Astrocyte of the cerebellum (primary cell): ENCODE results near the gene PCED1A.

Experiments used
- DNase-seq: peaks from one replicate; pipeline ENCODE4 v3.0.0-alpha.2; 2011; ENCODE audit warnings: low read depth
- H3K4me3 ChIP-seq: 2 replicates; pipeline ENCODE4 v1.5.1; 2011; ENCODE audit warnings: mild to moderate bottlenecking, low read depth, low read length, moderate library complexity
- in situ Hi-C: cut with HindIII; loops from 2 replicates; pipeline ENCODE4 v1.10.0; 2017; ENCODE audit warnings: low sequenced_read_pairs
- TF ChIP-seq, protein P1 (sequence below): IDR thresholded peaks from 2 replicates; pipeline ENCODE4 v1.5.1; 2012; ENCODE audit warnings: low read length, low read depth, moderate library complexity, mild to moderate bottlenecking; ENCODE audit errors: missing control alignments

The PCED1A gene

DNA sequence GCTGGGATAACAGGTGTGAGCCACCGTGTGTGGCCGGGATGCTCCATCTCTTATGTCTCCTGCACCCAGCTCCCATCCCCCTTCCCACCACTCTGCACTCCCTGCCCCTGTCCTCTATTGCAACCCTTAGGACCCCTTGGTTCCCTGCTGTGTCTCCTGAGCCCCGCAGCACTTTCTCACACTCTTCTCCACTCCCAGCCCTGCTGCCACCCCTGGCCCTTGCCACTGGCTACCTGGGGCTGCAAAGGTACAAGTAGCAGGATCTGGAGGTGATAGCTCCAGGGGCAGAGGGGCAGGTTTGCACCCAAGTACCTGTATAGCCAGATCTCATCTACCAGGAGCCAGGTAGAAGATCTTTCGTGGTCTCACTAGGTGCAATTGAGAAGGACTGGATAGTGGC is 33.4 kb downstream of the PCED1A start:
- DNase-seq: no peak
- in situ Hi-C loops: no loop called here
- H3K4me3 ChIP-seq: no peak overlapping the region
- TF ChIP-seq, protein P1, sequence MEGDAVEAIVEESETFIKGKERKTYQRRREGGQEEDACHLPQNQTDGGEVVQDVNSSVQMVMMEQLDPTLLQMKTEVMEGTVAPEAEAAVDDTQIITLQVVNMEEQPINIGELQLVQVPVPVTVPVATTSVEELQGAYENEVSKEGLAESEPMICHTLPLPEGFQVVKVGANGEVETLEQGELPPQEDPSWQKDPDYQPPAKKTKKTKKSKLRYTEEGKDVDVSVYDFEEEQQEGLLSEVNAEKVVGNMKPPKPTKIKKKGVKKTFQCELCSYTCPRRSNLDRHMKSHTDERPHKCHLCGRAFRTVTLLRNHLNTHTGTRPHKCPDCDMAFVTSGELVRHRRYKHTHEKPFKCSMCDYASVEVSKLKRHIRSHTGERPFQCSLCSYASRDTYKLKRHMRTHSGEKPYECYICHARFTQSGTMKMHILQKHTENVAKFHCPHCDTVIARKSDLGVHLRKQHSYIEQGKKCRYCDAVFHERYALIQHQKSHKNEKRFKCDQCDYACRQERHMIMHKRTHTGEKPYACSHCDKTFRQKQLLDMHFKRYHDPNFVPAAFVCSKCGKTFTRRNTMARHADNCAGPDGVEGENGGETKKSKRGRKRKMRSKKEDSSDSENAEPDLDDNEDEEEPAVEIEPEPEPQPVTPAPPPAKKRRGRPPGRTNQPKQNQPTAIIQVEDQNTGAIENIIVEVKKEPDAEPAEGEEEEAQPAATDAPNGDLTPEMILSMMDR: no peak

DNA sequence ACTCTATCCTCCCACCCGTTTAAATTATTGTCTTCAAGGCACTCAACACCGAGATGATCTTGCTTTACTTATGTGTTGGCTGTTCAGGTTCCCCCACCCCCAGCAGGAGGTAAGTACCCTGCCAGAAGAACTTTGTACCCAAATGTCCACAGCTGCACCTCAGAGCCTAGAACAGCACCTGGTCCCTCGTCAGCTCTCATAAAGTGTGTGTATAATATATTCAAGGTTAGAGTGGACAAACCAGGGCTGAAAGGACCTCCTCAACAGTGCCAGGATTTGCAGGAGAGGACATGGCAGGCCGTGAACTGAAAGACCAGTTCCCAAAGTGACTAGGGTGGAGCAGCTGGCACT is 34.1 kb downstream of the PCED1A start:
- no peak for DNase-seq
- TF ChIP-seq, protein P1: no peak
- no peak overlapping the region for H3K4me3 ChIP-seq
- in situ Hi-C loops: no loop called here

DNA sequence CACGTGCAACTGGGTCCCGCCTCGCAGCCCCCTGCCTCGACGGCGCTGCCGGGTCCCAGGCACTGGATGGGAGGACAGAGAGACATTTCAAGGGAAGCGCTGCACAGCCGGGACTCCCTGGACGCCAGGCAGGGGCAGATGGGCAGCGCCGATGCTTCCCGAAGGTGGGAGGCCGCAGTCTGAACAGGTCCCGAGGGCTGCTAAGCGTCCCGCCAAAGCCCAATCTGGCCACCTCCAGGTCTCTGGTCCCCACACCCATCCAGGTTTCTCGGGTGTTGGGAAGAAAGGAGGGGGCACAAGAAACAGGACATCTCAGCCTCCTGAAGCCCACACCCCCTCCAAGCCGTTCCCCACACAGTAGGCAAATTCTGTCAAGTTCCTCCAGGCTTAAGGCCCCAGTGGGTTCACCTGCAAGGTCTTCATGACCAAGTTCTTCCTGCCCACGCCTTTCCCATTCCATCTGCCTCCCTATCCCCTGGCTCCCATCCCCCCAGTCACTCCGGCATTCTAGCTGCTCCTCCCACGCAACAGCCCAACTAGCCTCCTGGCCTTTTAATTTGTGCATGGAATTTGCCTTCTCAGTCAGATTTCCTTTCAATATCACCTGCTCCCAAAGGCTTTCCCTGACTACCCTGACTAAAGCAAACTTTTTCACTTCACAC is 34.6 kb downstream of the PCED1A start:
- TF ChIP-seq, protein P1: no peak
- no peak for DNase-seq
- in situ Hi-C loops: no loop called here
- no peak overlapping the region for H3K4me3 ChIP-seq

DNA sequence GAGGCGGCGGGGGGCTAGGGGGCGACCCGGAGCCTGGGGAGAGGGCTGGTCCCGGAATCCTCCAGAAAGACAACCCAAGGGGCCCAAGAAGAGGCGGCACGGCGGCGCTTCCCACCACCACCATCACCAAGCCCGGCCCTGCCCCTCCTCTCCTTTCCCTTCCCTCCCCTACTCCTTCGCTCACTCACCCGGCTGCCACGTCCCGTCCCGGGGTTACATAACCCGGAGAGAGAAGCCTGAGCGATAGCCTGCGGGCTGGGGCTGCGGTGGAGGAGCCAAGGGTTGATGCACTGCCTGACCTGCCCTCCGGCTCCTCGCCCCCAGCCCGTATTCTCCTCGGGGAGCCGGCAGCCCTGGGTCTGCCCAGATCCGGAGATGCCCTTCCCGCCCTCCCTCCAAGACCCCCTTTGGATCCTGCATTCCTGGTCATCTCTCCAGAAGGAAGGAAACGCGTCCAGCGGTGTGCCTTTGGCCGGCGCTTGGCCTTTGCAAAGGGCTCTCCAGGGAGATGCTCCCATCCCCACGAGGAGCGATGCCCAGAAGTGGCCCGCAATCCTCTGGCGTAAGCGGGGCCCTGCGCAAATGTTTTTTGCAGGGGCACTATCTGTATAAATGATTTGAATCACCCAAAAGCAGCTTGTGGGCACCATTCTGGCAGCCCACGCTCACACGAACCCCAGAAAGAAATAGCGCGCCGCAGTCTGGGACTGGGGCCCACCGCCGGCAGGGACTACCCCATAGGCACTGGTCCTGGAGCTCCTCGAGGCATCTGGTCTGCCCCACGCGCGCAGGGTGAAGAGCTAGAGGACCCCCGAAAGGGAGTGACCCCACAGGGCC is 35.4 kb downstream of the PCED1A start:
- no peak overlapping the region for H3K4me3 ChIP-seq
- no peak for DNase-seq
- in situ Hi-C loops: no loop called here
- TF ChIP-seq, protein P1: no peak

DNA sequence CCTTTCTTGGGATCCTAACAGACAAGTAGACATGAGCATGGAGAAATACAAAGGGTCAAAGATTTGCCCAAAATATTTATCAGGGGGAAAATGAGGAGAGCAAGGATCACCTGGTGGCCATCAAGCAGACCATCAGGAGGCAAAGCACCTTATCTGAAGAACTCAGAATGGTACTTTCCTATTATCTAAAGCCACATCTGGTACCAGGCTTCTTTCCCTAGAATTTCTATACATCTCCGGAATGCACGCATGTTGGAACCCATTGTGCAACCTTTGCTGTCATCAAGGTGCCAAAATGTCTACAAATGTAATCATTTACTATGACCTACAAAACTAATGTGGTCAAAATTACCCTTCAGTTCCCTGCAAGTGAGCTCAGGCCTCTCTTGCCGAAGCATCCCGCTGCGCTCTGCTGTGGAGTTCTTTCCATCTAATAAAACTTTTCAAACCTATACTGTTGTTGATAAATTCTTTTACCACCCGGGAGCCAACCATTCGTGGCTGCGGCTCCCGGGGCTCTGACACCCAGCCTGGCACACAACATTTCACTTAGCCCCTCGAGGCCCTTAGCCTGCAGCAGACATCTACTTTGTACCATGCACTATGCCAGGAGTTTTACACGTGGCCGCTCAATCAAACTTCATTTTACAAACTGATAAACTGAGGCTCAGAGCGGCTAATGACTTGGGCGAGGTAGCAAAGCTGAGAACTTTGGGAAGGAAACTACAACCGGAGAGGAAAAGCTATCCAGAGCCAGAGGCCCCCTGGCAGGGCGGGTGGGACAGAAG is 36.2 kb downstream of the PCED1A start:
- TF ChIP-seq, protein P1: no peak
- in situ Hi-C loops: no loop called here
- no peak for DNase-seq
- no peak overlapping the region for H3K4me3 ChIP-seq

DNA sequence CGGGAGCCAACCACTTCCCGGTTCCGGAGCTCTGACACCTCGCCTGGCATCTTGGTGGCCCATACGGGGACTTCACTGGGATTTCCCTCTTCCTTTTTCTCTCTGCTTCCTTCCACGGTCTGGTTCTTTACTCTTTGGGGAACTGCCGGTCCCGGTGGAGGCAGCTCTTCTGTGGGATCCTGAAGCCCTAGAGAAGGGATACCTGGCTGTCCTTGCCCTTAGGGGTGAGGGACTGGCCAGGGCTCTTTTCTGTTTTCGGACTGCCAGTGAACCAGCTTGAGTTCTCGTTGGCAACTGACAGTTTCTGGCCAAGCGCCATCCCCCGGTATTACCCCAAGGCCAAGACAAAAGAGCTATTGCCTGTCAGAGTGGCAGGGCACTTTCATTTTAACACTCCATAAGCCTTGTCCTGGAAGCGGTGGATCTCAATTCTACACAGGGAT is 39.1 kb downstream of the PCED1A start:
- in situ Hi-C loops: no loop called here
- H3K4me3 ChIP-seq: no peak overlapping the region
- no peak for DNase-seq
- TF ChIP-seq, protein P1: no peak
